Activated CD8-positive, alpha-beta memory T cell treated with anti-CD3 and anti-CD28 coated beads, Interleukin-2, amount 50 U/mL, for 24 hours (primary cell): ENCODE measurements around the gene RNLS.

ENCODE experiments used
- DNase-seq: peaks from one replicate; pipeline ENCODE4 v3.0.0-alpha.2; 2020; ENCODE audit errors: extremely low read depth

Gene RNLS

DNA sequence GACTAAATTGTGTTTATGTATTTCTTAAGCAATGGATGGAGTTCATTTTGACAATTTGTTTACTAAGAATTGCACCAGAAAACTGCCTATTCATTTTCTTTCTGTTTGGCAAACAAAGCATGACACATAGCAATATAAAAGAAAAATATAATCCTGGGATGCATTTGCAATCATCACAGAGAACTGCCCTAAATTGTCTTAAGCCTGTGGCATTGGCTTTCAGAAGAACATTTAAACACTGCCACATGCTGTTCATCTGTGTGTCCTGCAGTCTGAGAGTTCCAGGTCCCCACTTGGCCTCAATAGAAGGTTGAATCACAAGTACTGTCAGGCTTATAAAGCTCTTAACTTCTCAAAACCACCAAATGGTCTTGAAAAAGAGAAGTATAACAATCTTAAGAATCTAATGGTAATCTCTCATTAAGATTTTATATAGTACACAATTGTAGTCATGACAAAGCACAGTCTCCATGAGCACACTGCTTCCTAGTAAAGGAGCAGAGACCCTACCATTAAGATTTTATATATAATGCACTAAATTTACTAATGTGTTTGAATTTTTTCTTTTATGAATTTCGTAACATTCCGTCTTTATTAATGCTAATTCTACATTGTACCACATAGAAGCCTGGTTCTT lies 29.9 kb downstream of the RNLS start:
- DNase-seq = no peak

DNA sequence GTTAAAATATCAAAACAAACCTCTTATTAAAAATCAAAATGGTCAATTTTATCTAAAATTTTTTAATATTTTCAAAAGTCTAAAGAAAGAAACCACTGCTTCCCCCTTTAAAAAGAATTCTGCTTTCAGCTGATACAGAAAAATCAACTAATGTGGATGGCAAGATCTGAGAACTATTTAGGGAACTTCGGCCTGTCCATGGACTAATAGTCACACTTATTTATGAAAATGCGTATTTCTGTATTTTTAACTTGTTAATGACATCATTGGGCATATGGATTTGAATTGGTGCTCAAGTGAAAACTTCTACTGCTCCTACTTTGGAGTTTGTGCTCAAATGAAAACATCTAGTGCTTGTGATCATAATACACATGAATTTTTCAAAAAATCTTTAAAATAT lies 31.9 kb downstream of the RNLS start:
- no peak for DNase-seq

GRCh38 chr10:88546497-88546896 lies 36.6 kb downstream of the RNLS start:
- no peak for DNase-seq

GRCh38 chr10:88545359-88545758 lies 37.8 kb downstream of the RNLS start:
- no peak for DNase-seq

DNA sequence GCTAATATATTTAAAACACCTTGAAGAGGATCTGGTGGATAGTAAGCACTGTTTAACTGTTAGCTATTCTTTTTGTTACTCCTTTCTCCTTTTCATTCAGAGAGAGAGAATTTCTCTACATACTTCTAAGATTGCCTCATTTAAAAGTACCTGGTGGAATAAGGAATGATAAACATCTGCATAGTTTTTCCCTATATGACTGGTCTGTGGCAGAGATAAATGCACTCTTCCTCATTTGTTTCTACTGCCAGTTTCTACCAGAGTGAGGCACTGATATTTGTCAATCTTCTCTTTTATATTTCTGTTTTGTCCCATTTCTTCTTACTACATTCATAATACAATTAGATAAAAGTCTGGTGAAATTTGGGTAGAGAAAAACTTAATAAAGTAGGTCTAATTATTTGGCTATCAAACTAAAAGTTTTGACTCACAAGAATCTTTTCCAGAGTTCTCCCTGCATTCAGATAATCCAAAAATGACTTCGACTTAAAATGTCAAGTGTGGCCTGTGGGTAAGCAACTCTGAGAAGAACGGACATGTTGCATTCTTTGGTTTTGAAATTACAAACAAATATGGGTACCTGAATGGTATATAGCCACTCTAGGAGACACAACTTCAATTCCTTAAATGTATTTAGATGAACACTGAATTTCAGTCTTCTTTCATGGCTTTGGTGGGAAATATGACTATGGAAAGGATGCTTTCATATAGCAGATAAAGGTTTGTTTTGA lies 38.8 kb downstream of the RNLS start:
- DNase-seq = no peak

GRCh38 chr10:88542522-88542921 lies 40.6 kb downstream of the RNLS start:
- no peak for DNase-seq

DNA sequence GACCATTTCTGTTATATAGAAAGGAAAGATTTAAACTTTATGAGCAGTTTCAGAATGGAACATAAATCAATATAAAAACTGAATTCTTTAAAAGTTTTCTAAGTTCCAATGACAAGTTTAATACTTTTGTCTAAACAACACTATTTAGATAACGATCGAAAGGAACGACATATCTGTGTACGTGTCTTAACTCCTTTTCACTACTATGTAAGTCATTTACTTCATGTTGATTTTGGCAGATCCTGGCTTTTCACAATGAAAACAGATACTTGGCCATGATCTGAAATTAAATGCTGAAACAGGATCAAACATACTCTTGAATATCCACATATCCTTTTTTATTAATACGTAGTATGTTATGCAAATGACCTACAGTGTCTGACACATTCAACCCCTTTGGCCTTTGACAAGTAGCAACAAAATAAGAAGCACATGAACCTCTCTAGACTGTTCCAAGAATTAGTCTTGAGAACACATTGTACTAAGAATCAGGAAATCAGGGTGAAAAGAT lies 41.9 kb downstream of the RNLS start:
- no peak for DNase-seq

- DNase-seq = no peak
Observed at GRCh38 chr10:88540351-88540750, 42.8 kb downstream of the RNLS start.

DNA sequence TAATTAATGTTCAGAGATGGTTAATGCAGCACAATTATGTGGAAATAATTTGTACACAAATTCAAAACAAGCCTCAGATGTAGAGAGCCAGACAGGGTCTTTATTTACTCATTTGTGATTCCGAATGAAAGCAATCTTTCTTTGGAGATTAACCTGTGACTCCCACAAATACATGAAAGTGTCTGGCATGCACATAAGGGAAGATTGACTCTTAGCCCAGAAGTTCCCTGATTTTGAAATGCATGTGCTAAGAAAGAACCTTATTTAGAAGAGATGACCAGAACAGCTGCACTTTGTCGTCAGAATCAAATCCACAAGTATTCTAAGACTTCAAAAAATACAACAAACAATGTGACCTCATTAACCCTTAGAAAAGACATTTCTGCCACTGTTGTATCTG lies 45.1 kb downstream of the RNLS start:
- DNase-seq = no peak

DNA sequence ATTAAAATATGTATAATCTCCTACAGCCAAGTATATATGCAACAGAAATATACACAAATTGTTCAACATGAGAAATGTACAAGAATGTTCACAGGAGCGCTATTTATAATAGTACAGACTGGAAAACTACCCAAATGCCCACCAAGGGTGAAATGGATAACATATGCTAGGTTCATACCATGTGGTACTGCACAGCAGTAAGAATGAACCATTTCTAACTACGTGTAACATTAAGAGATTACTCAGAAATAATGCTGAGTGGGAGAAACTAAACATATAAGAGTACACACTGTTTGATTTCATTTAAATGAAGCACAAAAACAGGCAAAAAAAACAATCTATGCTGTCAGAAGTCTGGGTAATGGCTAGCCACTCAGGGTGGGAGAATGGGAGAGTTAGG lies 45.8 kb downstream of the RNLS start:
- no peak for DNase-seq

DNA sequence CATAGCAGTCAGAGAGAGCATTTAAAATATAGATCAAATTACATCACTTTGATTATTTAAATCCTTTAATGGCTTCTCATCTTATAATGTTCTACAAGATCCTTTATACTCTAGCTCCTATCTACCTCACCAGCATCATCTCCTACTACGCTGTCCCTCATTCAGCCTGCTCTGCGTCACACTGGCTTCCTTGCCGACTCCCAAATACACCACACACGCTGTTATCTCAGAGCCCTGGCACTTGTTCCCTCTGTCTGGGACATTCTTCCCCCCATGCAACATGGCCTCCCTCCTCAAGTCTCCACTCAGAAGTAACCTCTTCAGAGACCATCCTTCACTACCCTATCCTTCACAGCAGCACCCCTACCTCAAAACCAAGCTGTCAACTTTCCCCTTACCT lies 46.7 kb downstream of the RNLS start:
- DNase-seq = no peak

DNA sequence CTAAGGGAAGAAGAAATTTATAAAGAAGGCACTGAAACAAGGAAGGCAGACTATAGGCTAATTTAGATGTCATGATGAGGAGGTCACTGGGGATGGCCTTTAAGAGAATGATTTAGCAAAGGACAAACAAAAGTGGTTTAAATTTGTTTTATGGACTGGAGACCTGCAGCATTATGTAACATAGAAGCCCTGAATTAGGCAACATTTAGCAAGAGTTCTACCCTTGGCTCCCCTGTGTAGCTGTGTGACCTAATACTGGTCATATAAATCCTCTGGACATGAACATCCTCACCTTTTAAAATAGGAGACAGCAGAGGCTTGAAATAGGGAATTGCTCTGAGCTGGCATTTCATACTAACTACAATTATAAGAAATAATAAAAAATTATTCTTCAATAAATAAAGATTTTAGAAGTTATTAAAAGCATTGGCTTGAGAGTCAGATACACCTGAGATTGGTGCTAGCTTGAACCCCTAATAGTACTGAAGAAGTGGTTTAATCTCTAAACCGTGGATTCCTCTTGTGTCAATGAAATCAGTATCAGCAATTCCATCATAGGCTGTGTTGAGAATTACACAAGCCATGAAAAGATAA lies 48.9 kb downstream of the RNLS start:
- no peak for DNase-seq

GRCh38 chr10:88531392-88532052 lies 51.6 kb downstream of the RNLS start:
- no peak for DNase-seq

DNA sequence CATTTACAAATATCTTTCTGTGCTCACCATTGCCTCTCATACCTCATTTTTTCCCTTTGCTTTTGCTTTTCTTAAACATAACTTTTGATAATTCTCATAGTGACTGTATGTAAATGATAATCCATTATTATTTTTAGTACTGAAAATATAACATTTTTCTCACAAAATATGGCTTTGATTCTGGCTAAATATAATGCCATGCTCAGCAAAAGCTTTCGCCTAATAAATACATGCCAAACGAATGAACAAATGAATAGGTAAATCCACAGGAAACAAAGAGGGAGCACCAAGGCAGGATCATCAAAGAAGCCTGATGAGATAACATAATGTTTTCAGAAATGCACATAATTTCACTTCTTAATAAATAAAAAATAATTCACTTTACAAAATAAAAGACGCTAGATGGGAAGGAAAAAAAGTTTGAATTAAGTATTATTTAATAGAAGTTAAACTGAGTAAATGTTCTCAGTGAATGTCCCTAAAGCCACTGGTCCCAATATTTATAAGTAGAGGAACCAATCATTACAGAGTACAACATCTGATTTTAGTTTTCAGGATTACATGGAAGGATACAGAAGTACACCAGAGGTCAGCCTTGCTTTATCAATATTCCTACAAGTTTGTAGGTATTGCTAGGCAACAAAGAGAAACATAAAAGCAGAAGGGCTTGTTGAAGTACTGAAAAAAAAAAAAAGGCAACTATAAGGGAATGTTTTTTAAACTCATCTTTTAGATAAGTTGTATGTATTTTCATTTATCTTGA lies 52.3 kb downstream of the RNLS start:
- no peak for DNase-seq

GRCh38 chr10:88530093-88530492 lies 53.0 kb downstream of the RNLS start:
- no peak for DNase-seq

DNA sequence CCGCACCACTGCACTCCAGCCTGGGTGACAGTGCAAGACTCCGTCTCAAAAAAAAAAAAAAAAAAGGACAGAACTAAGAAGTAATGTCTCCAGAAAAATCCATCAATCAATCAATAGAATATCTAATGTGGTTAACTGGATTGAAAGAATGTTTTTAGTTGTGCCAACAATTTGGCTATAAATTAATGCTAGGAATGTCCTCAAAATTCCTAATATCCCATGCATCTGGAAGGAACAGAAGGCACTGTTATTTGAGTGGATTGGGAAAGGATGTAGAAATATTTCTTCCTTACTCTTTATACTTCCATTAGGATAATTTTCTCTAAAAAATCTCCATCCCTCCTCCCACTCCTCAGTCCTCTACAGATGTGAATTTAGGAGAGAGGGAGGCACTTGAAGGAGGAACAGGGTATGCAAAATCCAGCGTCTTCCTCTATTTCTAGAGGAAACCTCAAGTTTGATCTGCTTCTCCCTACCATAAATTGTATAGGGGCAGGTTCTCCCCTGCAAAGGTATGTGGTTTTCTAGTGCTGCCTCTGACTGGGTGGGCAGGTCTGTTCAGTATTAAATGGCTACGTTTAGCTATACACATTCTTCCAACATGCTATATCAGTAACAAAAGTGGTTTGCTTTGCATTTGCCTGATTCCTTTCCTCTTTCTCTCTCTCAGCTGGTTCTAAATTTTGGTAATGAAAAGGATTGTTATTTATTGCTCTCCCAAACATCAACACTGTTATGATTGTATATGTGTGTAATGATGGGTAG lies 54.1 kb downstream of the RNLS start:
- no peak for DNase-seq

DNA sequence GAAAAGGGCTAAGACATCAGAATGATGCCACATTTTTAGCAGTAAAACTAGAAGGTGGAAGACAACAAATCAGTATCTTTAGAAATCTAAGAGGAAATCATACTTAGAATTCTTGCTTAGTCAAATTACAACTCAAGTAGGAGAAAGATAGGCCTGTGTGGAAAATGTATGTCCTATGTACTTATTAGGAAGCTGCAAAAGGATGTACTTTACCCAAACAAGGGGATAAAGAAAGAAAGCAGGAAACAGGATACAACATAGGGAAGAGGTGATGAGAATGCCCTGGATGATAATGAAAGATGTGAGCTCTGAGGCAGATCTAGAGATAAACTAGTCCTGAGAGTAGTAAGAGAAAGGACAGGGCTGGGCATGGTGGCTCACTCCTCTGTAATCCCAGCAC lies 54.9 kb downstream of the RNLS start:
- DNase-seq = no peak

DNA sequence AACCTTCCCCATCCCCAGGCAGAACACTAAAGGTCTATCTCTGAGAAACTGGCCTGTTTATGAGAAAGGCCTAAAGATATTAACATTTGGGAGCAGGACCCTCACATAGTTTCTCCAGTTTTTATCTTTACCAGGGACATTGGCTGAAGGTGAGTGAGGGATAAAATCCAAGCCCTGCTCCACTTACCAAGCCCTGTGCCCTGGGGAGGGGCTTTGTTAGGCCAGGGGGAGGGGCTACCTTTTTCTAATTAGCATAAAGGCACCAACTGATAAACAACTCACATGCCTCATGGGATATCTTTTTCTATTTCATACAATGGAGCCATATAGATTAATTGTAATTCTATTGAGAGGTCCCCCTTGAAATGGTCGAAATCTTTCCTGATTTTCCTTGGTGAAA lies 55.9 kb downstream of the RNLS start:
- no peak for DNase-seq

DNA sequence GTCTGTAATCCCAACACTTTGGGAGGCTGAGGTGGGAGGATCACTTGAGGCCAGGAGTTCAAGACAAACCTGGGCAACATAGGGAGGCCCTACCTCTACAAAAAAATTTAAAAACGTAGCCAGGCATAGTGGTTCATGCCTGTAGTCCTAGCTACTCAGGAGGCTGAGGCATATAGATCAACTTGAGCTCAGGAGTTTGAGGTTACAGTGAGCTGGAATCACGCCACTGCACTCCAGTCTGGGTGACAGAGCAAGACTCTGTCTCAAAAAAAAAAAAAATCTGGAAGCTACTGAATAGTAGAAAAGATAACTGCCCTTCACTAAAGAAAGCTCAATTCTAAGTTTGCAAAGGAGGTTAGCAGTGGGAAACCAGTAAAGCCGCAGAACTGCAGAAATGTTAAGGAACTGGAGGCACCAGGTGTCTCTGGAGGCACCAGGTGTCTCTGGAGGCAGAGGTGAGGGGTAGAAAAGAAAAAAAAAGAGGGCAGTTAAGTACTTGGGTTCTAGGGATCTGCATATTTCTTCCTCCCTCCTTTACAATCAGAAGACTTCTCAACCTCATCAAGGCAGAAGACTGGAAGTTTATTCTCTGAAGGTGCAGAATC lies 56.5 kb downstream of the RNLS start:
- DNase-seq = no peak

- no peak for DNase-seq
Observed at GRCh38 chr10:88525371-88526069, 57.6 kb downstream of the RNLS start.
